PFSK-1 (cell line): ENCODE results near the gene NMD3.

Experiments used
- POLR2AphosphoS5 ChIP-seq: IDR thresholded peaks from 2 replicates; pipeline ENCODE4 v1.6.1; 2012; ENCODE audit warnings: low read depth, mild to moderate bottlenecking, control low read depth, low read length, moderate library complexity
- REST ChIP-seq, 2 experiments: IDR thresholded peaks; 2 replicates each; pipeline versions ENCODE4 v1.6.1 to v1.8.0; 2011 to 2012; ENCODE audit warnings: low read depth in 2 of 2, low read length in 2 of 2, control low read depth in 1 of 2, inconsistent platforms in 1 of 2, mild to moderate bottlenecking in 1 of 2, moderate library complexity in 1 of 2; ENCODE audit not compliant: insufficient read depth in 1 of 2
- SIN3A ChIP-seq: IDR thresholded peaks from 2 replicates; pipeline ENCODE4 v1.6.1; 2012; ENCODE audit warnings: mild to moderate bottlenecking, low read length, moderate library complexity, borderline replicate concordance; ENCODE audit not compliant: insufficient read depth

GRCh38 chr3:161271646-161272045, 50.5 kb downstream of the NMD3 start:
- TF ChIP-seq POLR2AphosphoS5 (no peak), REST (IDR thresholded peaks at IDR 0.05; ENCODE audit: insufficient read depth in 1 of 2, low read depth in 2 of 2, low read length in 2 of 2) (no peak), SIN3A (no peak)
